GM19438 (cell line): ENCODE data around the gene PLXND1.
A peak's percentile ranks its signal among the peaks of the same experiment; 100 is the strongest.

Source experiments
- ATAC-seq: cut with Tn5 transposase; IDR thresholded peaks from one replicate; pipeline ENCODE4 v1.9.1; 2021; ENCODE audit warnings: low read depth; ENCODE audit not compliant: unreplicated experiment

Gene PLXND1

DNA sequence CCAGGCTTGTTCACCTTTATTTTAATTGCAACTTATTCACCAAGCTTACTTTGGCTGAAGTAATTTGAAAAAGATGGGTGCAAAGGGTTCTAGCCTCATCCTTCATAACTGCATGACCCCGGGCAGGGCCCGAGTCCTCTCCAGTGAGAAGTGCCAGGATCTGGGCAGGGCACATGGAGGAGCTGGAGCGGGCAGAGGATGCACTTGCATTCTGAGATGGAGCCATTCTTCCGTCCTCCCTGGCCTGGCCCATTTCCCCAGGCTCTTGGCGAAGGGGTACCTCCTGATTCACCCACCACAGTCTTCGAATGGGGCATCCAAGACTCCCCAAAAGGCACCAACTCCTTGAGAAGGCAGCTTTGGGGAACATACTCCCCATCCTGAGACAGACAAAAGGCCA, 22.5 kb upstream of the PLXND1 start:
- no peak for ATAC-seq

DNA sequence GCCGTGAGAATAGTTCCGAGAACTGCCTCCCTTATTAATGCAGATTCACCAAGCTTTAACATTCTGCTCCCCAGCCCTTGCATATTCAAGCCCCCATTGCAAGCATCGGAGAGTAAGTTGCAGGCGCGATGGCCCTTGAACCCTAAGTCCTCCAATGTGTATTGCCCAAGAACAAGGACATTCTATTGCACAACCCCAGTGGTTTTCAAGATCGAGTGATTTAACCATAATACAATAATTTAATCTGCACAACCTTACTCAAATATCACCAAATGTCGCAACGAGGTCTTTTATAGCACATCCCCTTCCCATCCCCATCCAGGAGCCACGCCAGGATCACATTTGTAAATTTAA, 21.7 kb upstream of the PLXND1 start:
- no peak for ATAC-seq

DNA sequence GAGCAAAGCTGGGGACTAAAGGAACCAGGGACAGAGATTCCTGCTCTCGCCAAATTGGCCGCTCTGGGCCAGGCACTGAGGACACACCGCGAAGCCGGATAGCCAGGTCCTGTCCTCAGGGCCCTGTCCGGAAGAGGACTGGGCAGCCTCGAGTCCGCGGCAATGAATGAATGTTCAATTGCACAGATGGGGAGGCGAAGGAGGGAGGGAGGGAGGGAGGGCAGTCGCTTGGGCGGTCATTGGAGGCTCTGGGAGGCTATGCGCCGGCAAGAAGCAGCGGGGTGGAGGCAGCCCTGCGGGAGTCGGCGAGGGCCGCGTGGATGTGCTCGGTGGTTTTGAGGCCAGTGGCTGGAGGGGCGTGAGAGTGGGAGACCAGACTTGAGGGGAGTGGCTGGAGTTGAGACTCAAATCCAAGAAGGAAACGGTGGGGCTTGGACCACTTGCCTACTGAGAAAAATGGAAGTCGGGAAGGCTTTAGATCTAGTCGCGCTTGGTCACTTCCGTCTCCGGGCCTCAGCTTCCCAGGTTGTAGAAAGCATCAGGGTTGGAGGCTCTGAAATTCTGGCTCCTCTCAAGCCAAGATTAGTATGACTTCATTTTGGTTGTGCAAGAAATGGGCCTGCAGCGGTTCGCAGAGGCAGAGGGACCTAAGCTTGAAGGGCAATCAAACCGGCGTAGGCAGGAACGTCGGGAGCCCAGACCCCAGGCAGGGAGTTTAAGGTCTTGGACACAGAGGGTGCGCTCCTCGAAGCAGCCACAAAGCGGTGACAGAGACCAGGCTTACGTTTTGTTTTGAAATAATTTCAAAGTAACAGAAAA, 21.1 kb upstream of the PLXND1 start:
- ATAC-seq, result peak; percentile 44

DNA sequence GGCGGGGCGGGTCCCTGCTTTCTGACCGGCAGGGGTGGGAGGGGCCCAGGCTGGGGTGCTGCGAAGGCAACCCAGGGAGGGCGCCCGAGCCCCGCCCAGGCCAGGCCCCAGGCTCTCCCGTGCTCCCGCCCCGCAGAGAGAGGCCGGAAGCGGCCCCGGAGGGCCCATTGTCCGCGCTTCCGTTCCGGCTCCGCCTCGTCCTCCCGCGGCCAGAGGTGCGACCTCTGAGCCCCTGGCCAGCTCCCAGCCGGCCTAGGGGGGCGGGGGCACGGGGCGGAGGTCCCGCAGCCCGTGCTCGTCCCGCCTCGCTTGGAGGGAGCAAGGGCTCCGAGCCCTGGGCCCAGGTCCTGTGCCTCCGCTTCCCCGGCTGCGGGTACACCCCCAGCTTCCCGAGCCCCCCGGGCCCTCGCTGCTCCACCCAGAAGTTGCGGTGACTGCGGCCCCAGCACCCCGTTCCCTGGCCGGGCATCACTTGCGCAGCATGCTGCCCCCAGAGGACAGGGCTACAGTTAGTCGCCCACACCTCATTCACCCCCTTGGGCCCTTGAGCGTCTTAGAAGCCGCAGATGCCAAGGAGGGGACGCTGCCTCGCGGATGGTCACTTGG, 20.4 kb upstream of the PLXND1 start:
- ATAC-seq, result peak; percentile 87

DNA sequence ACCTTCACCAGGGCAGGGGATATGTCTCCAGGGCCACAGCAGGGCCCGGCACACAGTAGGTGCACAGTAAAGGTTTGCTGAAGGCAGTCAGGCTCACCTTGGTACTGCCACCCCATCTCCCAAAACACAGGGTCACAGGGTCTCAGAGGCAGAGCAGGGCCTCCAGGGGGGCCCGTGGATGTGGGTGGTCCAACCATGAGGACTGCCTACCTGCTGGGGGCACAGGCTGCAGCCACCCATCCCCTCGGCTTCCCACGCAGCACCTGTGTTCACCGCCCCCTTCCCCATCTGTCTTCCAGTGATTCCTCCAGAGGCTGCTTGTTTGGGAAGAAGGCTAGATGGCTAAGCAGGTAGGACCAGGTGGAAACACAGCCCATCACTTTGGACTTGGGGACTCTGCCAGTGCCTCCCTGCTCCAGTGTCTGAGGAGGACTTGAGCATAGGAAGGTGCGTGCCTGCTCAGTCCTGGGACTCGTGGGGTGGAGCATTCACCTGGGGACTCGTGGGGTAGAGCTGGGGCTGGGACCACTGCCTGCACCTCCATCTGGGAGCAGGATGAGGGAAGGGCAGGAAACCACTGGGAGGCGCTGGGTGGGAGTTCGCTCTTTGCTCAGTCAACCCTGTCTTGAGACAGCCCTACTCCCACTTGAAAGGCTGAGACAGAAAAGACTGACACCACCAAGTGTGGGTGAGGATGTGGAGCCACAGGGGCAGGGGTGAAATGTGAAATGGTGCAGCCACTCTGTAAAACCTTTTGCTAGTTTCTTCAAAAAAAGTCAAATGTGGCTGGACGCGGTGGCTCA, 18.8 kb upstream of the PLXND1 start:
- no peak for ATAC-seq

DNA sequence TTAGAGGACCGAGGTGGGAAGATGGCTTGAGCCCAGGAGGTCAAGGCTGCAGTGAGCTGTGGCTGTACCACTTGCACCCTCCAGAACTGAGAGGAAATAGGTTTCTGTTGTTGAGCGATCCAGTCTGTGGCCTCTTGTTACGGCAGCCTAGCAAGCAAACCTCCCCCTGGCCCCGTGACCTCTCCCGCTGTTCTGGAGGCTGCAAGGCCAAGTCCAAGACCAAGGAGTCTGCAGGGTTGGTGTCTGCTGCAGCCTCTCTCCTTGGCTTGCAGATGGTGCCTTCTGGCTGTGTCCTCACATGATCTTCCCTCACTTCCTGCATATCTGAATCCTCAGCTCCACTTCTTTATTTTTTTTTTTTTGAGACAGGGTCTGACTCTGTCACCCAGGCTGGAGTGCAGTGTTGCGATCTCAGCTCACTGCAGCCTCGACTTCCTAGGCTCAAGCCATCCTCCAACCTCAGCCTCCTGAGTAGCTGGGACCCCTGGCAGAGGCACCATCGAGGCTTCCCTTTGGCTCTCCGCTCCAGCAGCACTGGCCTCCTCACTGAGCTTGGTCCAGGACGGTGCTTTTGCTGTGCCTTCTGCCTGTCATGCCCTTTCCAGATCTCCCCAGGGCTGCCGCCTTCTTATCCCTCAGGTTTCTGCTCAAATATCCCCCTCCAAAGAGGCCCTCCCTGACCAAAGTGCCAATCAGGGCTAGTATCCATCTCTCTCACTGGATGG, 18.0 kb upstream of the PLXND1 start:
- no peak for ATAC-seq

DNA sequence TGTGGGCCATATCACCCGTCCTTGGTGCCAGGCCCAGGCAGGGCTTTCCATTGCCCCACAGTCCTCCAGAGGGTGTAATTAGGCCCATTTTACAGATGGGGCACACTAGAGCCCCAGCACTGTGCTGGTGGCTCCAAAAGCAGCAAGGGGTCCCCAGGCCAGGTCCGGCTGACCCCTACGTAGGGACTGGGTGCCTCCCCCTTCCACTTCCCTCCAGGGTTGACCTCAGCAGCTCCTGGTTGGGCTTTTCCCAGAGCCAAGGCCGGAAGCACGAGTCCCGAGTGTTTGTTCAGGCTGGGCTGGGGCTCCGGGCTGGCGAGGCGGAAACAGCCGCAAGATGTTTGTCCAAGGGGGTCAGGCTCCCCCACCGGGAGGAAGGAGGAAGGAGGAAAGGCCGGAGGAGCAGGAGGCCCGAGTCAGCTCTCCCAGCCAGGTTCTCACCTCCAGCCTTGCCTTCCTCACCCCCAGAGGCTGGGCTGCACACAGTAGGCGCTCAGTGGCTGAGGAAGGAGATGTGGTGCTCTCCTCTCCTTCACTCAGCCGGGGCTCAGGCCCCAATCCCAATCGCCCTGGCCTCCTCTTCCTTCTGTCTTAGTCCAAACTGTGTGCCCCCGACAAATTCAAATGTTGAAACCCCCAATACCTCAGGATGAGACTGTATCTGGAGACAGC, 17.1 kb upstream of the PLXND1 start:
- no peak for ATAC-seq

DNA sequence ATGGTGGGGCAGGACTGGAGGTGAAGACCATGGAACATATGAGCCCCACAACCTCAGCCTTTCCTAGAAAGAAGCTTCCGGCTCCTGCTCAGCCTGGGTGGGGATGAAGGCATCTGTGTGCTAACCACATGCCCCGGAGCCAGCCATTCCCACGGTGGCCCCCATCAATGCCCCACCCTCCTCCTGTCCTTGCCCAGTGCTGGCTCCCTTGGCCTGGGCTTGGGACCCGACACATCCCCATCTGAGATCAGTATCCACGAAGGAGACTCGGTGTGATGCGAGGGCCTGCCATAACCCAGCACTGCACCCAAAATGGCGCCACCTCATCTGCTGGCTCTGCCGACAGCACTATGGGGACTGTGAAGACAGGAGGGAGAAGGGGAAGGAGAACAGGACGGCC, 16.5 kb upstream of the PLXND1 start:
- no peak for ATAC-seq

DNA sequence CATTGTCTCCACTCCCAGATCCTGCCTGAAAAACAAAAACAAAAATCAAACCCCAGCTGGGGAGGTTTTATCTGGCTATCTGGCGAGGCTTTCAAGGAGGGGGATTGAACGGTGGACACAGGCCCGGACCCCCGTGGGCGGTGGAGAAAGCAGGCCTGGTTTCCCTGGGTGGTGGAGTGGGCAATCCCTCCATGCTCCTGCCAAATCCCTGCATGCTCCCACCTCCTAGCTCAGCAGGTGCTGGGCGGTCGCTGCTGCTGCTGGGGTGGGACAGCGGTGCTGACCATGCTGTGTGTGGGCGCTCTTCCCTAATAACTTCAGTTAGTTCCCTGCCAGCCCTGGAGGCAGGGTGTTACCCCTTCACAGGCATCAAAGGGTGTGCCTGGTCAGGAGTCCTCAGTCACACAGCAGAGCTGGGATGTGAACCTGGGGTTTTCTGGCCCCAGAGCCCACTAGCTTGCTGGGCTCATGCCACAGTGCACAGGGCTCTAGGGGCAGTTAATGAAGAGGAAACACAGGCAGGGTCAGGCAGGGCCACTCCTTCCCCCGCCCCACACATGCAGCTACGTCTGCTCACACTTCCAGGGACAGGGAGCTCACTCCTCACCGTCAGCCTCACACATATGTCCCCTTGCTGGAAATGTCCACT, 15.9 kb upstream of the PLXND1 start:
- ATAC-seq, result no peak

DNA sequence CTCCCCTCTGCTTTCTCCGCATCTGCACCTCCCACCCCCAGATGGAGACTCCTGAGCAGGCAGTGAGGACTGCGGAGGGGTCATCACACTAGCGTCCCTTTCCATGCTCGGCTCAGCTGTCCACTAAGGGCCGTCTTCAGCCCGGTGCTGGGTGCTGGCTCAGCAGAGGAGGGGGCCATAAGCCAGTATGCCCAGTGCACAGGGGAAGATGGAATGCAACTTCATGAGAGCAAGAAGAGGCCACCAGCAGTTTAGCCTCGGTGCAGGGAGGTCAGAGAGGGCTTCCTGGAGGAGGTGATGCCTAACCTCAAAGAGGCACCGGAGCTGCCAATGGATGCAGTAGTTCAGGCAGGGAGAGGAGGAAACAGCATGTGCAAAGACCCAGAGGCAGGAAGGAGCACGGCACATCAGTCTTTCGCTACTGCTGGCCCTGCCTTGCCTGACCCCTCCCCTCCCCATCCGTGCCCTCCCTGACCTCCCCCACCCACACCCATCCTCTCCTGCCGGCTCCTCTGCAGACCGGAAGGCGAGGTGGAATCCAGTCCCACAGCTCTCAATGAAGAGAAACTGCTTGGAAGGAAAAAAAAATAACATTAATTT, 15.2 kb upstream of the PLXND1 start:
- ATAC-seq, result no peak

DNA sequence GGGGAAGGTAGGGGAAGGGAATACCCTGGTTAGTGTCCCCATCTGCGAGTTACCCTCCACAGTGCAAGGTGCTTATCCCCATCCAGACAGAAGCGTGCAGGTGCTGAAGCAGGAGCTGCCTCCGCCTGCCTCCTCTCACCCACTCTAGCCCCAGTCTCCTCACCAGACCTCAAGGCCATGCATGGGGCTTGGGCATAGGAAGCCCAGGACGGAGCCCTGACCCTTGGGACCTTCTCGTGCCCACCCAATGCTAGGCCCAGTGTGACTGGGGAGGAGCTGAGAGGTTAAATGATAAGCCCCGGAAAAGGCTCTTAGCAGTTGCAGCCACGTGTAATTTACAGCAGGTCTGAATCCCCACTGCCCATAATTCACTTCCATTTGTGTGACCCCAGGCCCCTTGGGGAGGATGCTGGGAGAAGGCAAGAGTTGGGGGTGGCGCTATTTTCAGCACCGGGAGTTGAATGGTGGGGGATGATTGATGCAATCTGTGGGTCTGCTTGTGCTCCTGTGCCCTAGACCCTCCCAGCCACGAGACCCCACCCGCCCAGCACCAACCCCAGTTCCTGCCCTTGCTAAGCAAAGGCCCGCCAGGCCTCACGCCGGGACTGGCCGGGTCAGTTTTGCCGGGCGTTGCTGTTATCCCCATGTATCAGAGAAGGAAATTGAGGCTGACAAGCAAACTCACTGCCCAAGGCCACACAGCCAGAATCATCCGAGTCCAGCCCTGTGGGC, 14.5 kb upstream of the PLXND1 start:
- ATAC-seq, result no peak

DNA sequence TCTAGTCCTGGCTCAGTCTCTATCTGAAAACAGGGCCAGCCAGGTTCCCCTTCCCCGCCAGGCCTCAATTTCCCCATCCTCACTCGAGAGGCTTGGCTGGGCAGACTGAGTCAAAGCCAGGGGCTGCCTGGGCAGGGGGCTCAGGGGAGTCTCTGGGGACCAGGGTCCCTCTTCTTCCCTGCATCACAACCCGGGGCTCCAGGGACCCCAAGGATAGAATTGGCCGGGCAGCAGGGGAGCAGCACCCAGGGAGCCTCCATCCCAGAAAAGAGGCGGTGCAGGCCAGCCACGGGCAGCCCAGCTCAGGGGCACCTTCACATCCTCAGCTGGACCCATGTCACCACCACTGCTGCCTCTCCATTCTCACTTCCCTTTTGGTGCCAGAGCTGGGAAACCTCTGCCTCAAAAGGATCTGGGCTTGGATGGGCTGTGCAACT, 13.3 kb upstream of the PLXND1 start:
- ATAC-seq, result no peak

DNA sequence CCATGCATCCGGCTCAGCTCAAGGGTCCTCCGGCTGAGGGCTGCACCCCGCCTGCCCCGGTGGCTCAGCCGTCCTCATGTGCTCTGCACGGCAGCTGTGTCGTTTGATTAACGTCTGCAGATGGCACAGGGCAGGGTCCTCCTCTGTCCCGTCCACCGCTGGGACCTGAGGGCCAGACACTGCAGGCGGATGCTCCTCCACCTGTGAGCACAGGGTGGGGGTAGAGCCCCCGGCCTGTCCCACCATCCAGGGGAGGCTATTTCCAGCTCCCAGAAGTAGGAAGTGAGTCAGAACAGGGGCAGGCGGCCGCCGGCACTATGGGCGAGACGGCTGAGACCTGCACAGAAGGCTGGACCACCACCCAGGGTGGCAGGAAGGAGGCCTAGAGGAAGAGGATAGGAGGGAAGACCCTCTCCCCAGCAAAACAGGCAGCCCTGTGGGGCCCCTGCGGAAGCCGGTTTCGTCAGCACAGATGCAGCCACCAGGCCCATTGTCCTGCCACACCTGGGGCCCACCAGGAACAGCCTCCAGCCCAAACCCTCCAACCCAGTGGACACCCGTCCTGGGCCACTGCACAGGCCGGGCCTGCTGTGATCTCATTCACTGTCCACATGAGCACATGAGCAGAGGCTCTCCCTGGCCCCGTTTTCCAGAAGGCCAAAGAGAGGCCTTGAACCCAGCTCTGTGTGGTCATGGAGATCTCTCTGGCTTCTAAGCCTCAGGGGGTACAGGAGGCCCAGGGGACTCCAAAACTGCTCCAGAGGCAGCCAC, 12.6 kb upstream of the PLXND1 start:
- ATAC-seq, result no peak

DNA sequence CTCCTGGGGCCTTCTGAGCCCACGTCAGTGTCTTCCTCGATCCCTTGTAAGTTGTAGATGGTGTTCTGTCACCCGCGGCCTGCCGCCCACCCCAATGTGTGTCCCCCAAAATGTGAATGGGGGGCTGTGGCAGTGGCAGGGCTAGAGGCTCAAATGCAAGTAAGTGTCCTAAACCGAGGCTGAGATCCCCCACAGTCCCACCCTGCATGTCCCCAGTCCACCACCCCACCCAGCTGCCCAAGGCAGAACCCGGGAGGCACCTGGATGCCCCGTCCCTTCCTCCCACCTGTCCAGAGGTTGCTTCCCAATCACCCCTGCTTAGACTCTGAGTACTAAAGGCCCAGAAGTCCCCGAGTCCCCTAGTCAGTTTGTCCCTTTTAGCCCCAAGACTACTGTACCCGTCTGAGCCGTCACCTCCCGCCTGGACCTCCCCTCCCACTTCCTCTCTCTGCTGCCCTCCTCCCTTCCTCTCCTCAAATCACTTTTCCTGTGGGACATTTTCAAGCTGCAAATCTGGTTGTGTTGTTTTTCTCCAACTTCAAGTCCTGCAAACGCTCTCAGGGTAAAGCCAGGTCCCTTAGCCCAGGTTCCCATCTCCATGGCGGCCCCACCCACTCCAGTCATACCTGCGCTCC, 11.8 kb upstream of the PLXND1 start:
- ATAC-seq, result no peak

DNA sequence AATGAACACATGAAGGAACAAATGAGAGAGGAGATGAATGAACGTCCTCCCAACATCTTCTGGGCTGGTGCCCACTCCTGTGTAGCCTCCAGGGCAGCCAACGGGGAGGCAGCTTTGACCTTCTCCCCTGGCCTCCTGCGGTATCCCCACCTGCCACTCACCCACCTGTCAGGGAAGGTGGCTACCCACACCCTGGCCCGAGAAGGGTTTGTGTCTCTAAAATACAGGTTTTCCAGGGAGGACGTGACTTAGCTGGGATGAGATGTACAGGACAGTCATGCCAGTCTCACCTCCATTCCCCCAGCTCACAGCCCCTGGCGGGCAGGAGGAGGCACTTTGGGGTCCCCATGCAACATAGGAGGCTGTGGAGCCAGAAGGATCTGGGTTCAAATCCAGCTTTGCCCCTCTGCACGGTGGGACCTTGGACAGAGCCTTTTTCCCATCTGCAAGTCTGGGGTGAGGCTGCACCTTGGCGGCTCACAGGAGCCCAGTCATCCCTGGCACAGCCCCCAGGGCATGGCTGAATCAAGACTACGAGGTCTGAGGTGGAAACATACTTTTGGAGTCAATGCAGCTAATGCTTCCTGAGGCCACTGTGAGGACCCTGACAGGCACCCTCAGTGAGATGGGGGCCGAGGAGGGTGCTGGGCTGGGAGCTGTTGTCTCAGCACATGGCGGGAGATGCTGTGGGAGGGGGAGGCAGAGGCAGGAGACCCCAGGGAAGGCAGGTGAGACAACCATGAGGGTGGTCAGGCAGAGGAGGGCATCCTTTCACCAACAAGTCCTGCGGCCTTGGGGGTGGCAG, 11.1 kb upstream of the PLXND1 start:
- no peak for ATAC-seq

DNA sequence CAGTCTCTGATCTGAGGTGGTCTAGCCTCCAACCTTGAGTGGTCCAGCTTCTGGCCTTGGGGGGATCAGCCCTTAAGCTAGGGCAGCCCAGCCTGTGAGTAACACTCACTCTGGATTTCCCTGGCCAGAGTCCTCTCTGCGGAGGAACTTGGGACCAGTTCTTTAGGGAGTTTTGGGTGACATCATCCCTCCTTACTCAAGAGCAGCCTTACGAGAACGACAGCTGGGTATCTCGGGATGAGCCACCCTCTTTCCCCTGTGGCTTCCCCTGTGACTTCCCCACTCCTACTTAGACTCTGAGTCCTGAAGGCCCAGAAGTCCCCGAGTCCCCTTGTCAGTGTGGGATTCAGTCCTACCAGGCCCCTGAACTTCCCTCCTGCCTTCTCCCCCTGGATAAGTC, 10.2 kb upstream of the PLXND1 start:
- ATAC-seq, result no peak

DNA sequence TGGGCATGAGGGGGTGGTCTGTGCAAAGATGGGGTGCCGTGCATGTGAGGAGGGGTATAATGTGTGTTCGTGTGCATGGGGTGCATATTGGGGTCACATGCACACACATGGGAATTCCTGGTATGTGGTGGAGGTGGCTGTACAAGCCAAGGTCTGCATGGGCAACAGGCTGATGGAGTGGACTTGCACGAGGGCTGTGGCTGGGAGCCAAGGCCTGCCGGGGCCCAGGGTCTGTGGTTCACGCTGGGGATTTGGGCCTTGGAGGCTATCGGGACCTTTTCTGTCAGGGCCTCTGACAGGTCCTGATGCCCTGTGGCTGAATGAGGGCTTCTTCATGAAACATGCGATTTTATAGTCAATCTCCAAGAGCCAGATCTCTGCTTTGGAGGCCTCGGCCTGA, 9.8 kb upstream of the PLXND1 start:
- no peak for ATAC-seq
